Activated naive CD8-positive, alpha-beta T cell treated with anti-CD3 and anti-CD28 coated beads, Interleukin-2, amount 50 U/mL, for 24 hours (primary cell): ENCODE measurements around the gene DNAJC15.

Experiments
- ATAC-seq: fragments of 150-1000 bp; cut with Tn5 transposase; one replicate; pipeline ENCODE4 v1.10.0; 2021
- DNase-seq: peaks from one replicate; pipeline ENCODE4 v3.0.0; 2021
- H3K27ac Mint-ChIP-seq: one replicate; pipeline ENCODE4 v1.8.0; 2021; ENCODE audit warnings: mild to moderate bottlenecking, mixed read lengths
- H3K27me3 Mint-ChIP-seq: one replicate; pipeline ENCODE4 v1.8.0; 2021; ENCODE audit warnings: mixed read lengths
- H3K36me3 Mint-ChIP-seq: one replicate; pipeline ENCODE4 v1.8.0; 2021; ENCODE audit warnings: low read depth, mixed read lengths
- H3K4me1 Mint-ChIP-seq: one replicate; pipeline ENCODE4 v1.8.0; 2021; ENCODE audit warnings: mixed read lengths
- H3K4me3 Mint-ChIP-seq: one replicate; pipeline ENCODE4 v1.8.0; 2021; ENCODE audit warnings: mild to moderate bottlenecking, moderate library complexity, mixed read lengths
- H3K9me3 Mint-ChIP-seq: one replicate; pipeline ENCODE4 v1.8.0; 2021; ENCODE audit warnings: mixed read lengths

DNAJC15 gene

DNA sequence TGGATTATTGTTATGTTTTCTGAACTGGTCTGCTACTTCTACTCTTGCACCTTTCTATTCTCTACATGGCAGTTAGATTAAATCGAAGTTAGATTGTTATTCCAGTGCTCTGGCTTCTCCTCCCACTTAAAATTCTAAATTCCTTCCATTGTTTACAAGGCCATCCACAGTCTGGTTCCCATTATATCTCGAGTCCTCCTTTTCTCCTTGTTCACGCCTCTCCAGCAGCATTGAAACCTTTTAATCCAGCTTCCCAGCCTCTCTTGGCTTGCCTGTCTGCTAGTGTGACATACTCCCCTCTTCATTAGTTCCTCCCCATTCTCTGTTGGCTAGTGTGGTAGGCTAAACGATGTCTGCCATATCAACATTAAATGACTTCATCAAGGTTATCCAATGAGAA lies 54.5 kb downstream of the DNAJC15 start:
- Mint-ChIP-seq H3K36me3 (peaks cover 12% of the 10 kb centered on the region), H3K27ac (no peak overlapping the region)
- no peak for DNase-seq

GRCh38 chr13:43078399-43078798 lies 55.0 kb downstream of the DNAJC15 start:
- peaks cover 32% of the 10 kb centered on the region for H3K4me1 Mint-ChIP-seq
- DNase-seq (no peak), ATAC-seq (no peak)
- H3K27me3 Mint-ChIP-seq: no peaks in the 10 kb centered on the region
- H3K36me3 Mint-ChIP-seq: peaks cover 11% of the 10 kb centered on the region
- no peak overlapping the region for H3K27ac Mint-ChIP-seq
- no peaks in the 10 kb centered on the region for H3K9me3 Mint-ChIP-seq
- H3K4me3 Mint-ChIP-seq: no peak overlapping the region

More for the DNA sequence above, 54.5 kb downstream of the DNAJC15 start:
- peaks cover 32% of the 10 kb centered on the region for H3K4me1 Mint-ChIP-seq
- no peak overlapping the region for H3K4me3 Mint-ChIP-seq
- H3K9me3 Mint-ChIP-seq: no peaks in the 10 kb centered on the region
- ATAC-seq: no peak
- no peaks in the 10 kb centered on the region for H3K27me3 Mint-ChIP-seq

- no peak overlapping the region for H3K27ac Mint-ChIP-seq
- no peaks in the 10 kb centered on the region for H3K27me3 Mint-ChIP-seq
- ATAC-seq (no peak), DNase-seq (no peak)
- peaks cover 11% of the 10 kb centered on the region for H3K36me3 Mint-ChIP-seq
- no peaks in the 10 kb centered on the region for H3K9me3 Mint-ChIP-seq
- no peak overlapping the region for H3K4me3 Mint-ChIP-seq
- peaks cover 32% of the 10 kb centered on the region for H3K4me1 Mint-ChIP-seq
Measured at GRCh38 chr13:43079392-43079931, 56.1 kb downstream of the DNAJC15 start.

DNA sequence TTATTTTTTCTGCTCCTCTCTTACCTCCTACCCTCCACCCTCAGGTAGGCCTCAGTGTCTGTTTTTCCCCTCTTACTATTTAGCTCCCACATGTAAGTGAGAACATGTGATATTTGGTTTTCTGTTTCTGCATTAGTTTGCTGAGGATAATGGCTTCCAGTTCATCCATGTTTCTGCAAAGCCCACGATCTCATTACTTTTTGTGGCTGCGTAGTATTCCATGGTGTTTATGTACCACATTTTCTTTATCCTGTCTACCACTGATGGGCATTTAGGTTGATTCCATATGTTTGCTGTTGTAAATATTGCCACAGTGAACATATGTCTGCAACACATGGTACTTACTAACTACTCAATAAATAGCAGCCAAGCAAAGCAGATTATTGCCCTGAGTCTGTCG lies 56.8 kb downstream of the DNAJC15 start:
- DNase-seq: no peak
- peaks cover 11% of the 10 kb centered on the region for H3K36me3 Mint-ChIP-seq
- H3K4me1 Mint-ChIP-seq: peaks cover 27% of the 10 kb centered on the region
- H3K4me3 Mint-ChIP-seq: no peak overlapping the region
- H3K27me3 Mint-ChIP-seq: no peaks in the 10 kb centered on the region
- ATAC-seq: no peak
- H3K27ac Mint-ChIP-seq: no peak overlapping the region
- H3K9me3 Mint-ChIP-seq: no peaks in the 10 kb centered on the region

DNA sequence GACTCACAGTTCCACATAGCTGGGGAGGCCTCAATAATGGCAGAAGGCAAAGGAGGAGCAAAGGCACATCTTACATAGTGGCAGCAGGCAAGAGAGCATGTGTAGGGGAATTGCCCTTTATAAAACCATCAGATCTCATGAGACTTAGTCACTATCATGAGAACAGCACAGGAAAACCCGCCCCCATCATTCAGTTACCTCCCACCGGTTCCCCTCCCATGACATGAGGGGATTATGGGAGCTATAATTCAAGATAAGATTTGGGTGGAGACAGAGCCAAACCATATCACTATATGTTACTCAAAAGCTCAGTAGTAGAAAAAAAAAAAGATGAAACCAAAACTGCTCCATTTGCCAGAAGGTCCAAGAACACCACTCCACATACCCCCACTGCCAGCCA lies 58.5 kb downstream of the DNAJC15 start:
- no peak for ATAC-seq
- no peaks in the 10 kb centered on the region for H3K9me3 Mint-ChIP-seq
- peaks cover 11% of the 10 kb centered on the region for H3K36me3 Mint-ChIP-seq
- H3K27ac Mint-ChIP-seq: no peak overlapping the region
- H3K4me1 Mint-ChIP-seq: peaks cover 12% of the 10 kb centered on the region
- no peak overlapping the region for H3K4me3 Mint-ChIP-seq
- H3K27me3 Mint-ChIP-seq: no peaks in the 10 kb centered on the region
- no peak for DNase-seq

GRCh38 chr13:43083750-43084149 lies 60.4 kb downstream of the DNAJC15 start:
- Mint-ChIP-seq H3K27me3 (no peaks in the 10 kb centered on the region), H3K27ac (no peak overlapping the region), H3K36me3 (peaks cover 15% of the 10 kb centered on the region), H3K4me1 (peaks cover 12% of the 10 kb centered on the region), H3K4me3 (no peak overlapping the region), H3K9me3 (no peaks in the 10 kb centered on the region)
- no peak for ATAC-seq
- DNase-seq: no peak

DNA sequence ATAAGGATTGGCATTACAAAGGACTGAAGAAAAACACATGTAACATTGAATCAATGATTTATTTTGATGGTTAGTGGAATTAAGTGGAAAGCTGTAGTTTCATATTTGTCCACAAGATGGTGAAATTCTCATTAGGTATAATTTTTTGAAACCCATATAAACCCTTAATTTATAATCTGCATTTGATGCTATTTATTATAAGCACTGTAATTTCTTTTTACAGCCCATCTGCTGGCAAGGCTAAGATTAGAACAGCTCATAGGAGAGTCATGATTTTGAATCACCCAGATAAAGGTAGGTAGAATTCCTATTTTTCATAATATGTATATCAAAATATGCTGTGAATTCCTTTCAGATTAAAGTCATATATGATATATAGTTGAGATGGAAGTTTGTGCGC lies 62.2 kb downstream of the DNAJC15 start:
- ATAC-seq (no peak), DNase-seq (no peak)
- Mint-ChIP-seq H3K36me3 (peaks cover 15% of the 10 kb centered on the region), H3K27me3 (no peaks in the 10 kb centered on the region), H3K4me3 (no peak overlapping the region), H3K27ac (no peak overlapping the region), H3K4me1 (peaks cover 12% of the 10 kb centered on the region), H3K9me3 (peaks cover 6% of the 10 kb centered on the region)

- Mint-ChIP-seq H3K9me3 (peaks cover 6% of the 10 kb centered on the region), H3K4me1 (peaks cover 12% of the 10 kb centered on the region), H3K4me3 (no peak overlapping the region), H3K27ac (no peak overlapping the region), H3K36me3 (peaks cover 10% of the 10 kb centered on the region), H3K27me3 (no peaks in the 10 kb centered on the region)
- DNase-seq (no peak), ATAC-seq (no peak)
Measured at GRCh38 chr13:43086181-43086580, 62.8 kb downstream of the DNAJC15 start.

DNA sequence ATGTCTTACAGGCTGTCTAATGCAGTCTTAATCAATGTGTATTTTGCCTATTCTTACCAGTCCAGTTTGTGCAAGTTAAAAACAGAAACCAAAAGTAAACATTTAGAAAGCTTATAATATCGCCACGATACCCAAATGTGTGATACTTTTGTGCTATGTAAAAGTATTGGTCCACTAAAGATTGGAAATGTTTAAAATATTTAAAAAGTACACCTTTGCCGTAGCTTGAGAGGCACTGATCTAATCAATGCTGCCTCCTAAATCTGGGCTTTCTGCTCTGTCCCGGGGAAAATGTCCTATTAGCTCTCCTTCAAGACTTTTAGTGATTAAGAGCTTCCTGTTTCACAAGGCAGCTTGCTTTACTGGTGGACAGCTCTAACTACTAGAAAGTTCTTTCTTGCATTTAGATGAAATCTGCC lies 64.7 kb downstream of the DNAJC15 start:
- no peak for DNase-seq
- Mint-ChIP-seq H3K9me3 (peaks cover 6% of the 10 kb centered on the region), H3K4me3 (peak overlapping the region; percentile 72), H3K36me3 (peaks cover 12% of the 10 kb centered on the region), H3K27ac (peak overlapping the region; percentile 76), H3K27me3 (no peaks in the 10 kb centered on the region), H3K4me1 (peaks cover 7% of the 10 kb centered on the region)
- ATAC-seq: no peak

DNA sequence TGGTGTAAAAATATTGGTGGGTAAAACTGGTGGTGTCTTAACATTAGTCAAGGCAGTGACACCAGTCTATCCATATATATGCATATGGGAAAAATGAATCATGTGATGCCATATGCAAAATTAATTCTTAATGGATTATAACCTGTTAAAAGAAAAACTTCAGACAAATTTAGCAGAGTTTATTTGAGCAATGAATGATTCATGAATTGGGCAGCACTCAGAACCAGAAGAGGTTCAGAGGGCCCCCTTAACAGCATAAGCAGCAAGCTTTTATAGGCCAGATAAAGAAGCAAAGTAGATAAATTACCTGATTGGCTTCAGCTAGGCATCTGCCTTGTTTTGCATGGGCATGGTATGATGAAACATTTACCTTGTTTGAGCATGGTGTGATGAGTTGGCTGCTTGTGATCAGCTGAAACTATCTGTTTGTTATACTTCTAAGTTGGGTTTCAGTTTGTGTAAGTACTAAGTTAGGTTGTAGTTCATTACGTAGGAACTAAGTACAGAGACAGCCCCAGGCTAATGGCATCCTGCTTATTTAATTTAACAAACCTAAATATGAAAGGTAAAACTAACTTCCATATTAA lies 66.6 kb downstream of the DNAJC15 start:
- Mint-ChIP-seq H3K4me3 (no peak overlapping the region), H3K9me3 (peaks cover 6% of the 10 kb centered on the region), H3K27ac (no peak overlapping the region), H3K4me1 (peaks cover 12% of the 10 kb centered on the region), H3K36me3 (peaks cover 12% of the 10 kb centered on the region), H3K27me3 (no peaks in the 10 kb centered on the region)
- DNase-seq: no peak
- ATAC-seq: no peak

- Mint-ChIP-seq H3K4me3 (no peak overlapping the region), H3K27ac (peak overlapping the region; percentile 32), H3K9me3 (no peaks in the 10 kb centered on the region), H3K27me3 (no peaks in the 10 kb centered on the region), H3K36me3 (peaks cover 2% of the 10 kb centered on the region), H3K4me1 (peaks cover 12% of the 10 kb centered on the region)
- peak; percentile 72 for ATAC-seq
- no peak for DNase-seq
Measured at GRCh38 chr13:43094901-43095300, 71.5 kb downstream of the DNAJC15 start.

DNA sequence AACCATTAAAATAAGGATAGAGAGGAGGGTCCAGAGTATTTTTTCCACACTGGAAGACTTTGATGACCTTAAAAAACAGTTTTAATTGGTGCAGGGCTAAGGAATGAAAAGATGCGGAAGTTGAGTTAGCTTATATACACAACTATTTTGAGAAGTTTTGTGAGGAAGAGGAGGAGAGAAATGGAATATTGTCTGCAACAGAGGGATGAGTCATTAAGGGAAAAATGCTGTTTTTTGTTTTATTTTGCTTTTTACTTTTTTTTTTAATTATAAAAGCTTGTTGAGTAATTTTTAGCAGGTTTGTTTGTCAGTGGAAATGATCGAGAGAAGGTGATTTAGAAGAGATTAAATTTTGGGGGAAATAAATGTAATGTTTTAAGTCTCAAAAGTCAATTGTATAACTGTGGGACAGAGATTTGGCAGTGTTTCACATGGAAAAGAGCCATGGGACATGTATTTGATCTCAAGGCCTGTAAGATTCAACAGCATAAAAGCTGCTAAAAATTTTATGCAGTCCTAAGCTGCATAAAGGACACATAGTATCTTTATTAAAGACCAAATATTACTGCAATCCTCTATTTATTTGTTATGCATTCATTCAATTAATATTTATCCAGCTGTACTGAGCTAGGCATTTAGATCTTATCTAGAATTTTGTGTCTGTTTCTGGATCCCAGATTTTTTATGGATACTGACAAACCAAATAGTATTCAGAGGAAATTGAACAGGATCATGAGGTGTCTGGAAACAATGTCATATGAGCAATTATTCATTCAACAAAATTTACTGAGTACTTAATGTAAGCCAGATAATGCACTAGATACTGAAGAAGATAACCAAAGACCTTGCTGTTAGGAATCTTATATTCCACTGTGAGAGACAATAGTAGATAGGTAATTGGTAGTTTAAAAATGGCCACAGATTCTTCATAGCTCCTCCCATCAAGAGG lies 72.7 kb downstream of the DNAJC15 start:
- H3K4me1 Mint-ChIP-seq: peaks cover 12% of the 10 kb centered on the region
- no peaks in the 10 kb centered on the region for H3K9me3 Mint-ChIP-seq
- no peak overlapping the region for H3K4me3 Mint-ChIP-seq
- no peak for DNase-seq
- no peaks in the 10 kb centered on the region for H3K27me3 Mint-ChIP-seq
- no peak for ATAC-seq
- peaks cover 5% of the 10 kb centered on the region for H3K36me3 Mint-ChIP-seq
- H3K27ac Mint-ChIP-seq: no peak overlapping the region

- H3K4me3 Mint-ChIP-seq: no peak overlapping the region
- DNase-seq (no peak), ATAC-seq (no peak)
- H3K36me3 Mint-ChIP-seq: peaks cover 7% of the 10 kb centered on the region
- H3K9me3 Mint-ChIP-seq: no peaks in the 10 kb centered on the region
- no peak overlapping the region for H3K27ac Mint-ChIP-seq
- H3K4me1 Mint-ChIP-seq: peaks cover 2% of the 10 kb centered on the region
- H3K27me3 Mint-ChIP-seq: no peaks in the 10 kb centered on the region
Measured at GRCh38 chr13:43100667-43101066, 77.3 kb downstream of the DNAJC15 start.

- Mint-ChIP-seq H3K4me3 (no peak overlapping the region), H3K27ac (no peak overlapping the region), H3K36me3 (peaks cover 7% of the 10 kb centered on the region), H3K27me3 (no peaks in the 10 kb centered on the region), H3K9me3 (no peaks in the 10 kb centered on the region), H3K4me1 (peaks cover 2% of the 10 kb centered on the region)
- ATAC-seq (no peak), DNase-seq (no peak)
Measured at GRCh38 chr13:43102304-43102703, 78.9 kb downstream of the DNAJC15 start.

- Mint-ChIP-seq H3K36me3 (no peaks in the 10 kb centered on the region), H3K4me3 (no peak overlapping the region), H3K27me3 (no peaks in the 10 kb centered on the region), H3K27ac (no peak overlapping the region), H3K4me1 (no peaks in the 10 kb centered on the region), H3K9me3 (no peaks in the 10 kb centered on the region)
- ATAC-seq: no peak
- DNase-seq: no peak
Measured at GRCh38 chr13:43107780-43108179, 84.4 kb downstream of the DNAJC15 start.
